HG03354 (cell line): ENCODE measurements around the gene TMEM154.
A peak's percentile ranks its signal among the peaks of the same experiment; 100 is the strongest.
"Not testable (repeated sequence)": the region's sequence is repeated elsewhere in the genome, so short reads cannot be mapped to it uniquely, and the experiment has no call there.

Experiments
- ATAC-seq: cut with Tn5 transposase; IDR thresholded peaks from one replicate; pipeline ENCODE4 v1.9.1; 2021; ENCODE audit warnings: mild to moderate bottlenecking; ENCODE audit not compliant: unreplicated experiment, poor library complexity, severe bottlenecking

TMEM154 gene

GRCh38 chr4:152672206-152673092, 7.3 kb downstream of the TMEM154 start:
- ATAC-seq: no peak

- ATAC-seq: no peak
Observed at GRCh38 chr4:152668338-152668964, 11.3 kb downstream of the TMEM154 start.

DNA sequence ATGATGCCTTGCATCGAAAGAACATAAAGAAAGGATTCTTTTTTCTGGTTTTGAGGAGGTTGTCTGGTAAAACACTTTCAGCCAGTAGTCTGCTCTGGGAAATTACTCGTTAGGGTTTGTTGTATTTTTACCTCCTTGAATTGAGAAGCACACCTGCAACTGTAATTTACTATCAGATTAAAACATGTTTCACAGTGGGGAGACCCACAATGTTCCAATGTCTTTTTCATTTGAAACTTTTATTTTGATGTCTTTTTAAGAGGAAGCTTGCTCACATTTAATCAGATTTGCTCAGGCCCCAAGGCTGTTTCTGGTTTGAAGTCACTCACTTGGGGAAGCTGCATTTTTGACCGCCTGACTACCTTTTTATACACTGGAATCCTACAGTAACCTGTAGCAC, 12.0 kb downstream of the TMEM154 start:
- no peak for ATAC-seq

GRCh38 chr4:152666946-152667345, 12.9 kb downstream of the TMEM154 start:
- no peak for ATAC-seq

DNA sequence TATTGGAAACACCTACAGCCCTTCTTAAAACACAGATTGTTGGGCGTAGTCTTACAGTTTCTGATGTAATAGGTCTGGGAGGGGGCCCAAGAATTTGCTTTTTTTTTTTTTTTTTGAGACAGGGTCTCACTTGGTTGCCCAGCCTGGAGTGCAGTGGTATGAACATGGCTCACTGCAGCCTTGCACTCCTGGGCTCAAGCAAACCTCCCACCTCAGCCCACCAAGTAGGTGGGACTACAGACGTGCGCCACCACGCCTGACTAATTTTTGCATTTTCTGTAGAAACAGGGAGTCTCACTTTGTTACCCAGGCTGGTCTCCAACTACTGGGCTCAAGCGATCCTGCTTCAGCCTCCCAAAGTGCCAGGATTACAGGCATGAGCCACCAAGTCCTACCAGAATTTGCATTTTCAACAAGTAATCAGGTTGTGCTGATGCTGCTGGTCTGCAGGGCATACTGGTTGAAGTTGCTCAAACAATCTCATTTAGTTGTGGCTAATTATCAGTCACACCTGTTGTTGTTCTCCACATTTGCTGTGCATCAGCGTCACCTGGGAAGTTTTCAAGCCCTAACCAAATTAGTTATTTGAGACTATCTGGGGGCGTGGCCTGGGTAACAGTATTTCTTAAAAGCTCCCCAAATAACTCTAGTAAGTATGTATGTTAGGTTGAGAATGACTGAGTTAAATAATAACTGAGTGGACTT, 14.0 kb downstream of the TMEM154 start:
- peak; percentile 51 for ATAC-seq

GRCh38 chr4:152664067-152664378, 15.8 kb downstream of the TMEM154 start:
- not testable (repeated sequence) for ATAC-seq

DNA sequence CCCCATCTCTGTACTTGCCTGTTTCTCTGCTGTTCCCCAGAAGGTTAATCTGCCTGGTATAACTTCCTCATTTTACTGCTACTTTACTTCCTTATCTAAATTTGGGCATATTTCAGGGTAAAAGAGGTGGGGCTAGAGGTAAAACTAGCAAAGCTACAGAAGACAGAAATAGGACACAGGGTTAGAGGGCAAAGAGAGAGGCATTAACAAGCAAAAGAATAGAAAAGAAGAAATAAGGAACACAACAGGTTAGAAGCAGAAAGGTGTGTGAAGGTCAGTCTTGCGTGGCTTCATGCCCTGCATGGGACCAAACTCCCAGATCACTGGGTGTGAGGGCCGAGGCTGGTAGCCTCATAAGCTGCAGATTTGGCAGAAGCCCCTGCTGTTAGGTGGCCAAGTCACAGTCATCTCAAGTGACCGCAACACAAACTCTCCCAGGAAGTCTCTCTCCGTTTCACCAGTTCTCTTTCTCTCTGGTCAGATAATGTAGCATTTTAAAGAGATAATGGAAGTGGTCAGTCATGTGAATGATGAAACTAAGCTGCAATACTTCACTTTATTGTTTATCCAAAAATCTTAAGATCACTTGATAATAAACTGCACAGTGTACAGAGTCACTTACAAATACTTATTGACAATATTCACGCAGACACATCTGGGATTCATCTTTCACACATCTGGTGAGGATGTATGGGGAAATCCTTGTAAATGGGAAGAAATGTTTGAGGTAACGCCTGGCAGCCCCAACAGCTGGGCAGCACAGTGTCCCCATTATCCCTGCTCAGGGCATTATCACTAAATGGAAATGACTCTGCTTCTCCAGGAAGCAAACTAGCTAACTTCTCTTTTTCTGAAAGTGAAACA, 16.4 kb downstream of the TMEM154 start:
- ATAC-seq: peak; percentile 52

DNA sequence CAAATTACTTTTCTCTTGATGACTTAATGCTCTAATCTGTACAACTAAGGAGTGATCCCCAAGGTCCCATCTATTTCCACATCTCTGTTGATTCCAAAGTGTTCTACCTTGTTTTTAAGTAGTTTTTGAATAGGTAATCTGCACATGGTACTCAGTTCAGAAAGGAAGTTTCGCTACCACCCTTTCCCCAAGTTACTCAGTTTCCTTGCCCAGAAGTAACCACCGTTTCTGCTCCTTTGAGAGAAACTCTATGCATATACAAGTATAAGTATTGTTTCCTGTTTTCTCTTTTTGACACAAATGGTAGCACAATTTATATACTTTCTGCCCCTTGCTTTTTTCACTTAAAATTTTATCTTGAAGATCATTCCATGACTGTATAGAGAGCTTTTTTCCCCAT, 18.1 kb downstream of the TMEM154 start:
- no peak for ATAC-seq

GRCh38 chr4:152660526-152660925, 19.3 kb downstream of the TMEM154 start:
- ATAC-seq: no peak

DNA sequence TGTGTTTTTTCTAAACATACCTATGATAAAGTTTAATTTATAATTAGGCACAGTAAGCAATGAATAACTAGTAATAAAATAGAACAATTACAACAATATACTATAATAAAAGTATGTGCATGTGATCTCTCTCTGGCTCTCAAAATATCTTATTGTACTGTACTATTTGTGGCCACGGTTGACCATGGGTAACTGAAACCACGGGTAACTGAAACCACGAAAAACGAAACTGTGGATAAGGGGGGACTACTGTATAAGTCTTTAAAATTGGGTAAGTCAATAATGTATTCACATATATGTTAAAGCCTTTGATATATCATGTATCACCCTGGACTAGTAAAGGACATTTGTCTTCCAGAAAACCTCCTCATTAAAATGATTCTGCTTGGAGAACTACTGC, 20.0 kb downstream of the TMEM154 start:
- ATAC-seq: no peak

DNA sequence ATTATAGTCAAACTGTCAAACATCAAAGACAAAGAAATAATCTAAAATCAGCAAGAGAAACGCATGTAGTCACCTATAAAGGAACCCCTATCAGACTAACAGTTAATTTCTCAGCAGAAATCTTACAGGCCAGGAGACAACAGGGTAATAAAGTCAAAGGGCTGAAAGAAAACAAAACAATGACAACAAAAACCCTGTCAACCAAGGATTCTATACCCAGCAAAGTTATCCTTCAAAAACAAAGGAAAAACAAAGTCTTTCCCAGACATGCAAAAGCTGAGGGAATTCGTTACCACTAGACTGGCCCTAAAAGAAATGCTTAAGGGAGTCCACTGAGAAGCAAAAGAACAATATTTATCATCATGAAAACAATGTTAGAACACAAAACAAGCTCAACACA, 22.1 kb downstream of the TMEM154 start:
- no peak for ATAC-seq

- no peak for ATAC-seq
Observed at GRCh38 chr4:152655272-152656129, 24.3 kb downstream of the TMEM154 start.

GRCh38 chr4:152652102-152652501, 27.7 kb downstream of the TMEM154 start:
- no peak for ATAC-seq

GRCh38 chr4:152651473-152652060, 28.2 kb downstream of the TMEM154 start:
- ATAC-seq: no peak

GRCh38 chr4:152646221-152646620, 33.6 kb downstream of the TMEM154 start:
- ATAC-seq: no peak

GRCh38 chr4:152644130-152644529, 35.7 kb downstream of the TMEM154 start:
- no peak for ATAC-seq

DNA sequence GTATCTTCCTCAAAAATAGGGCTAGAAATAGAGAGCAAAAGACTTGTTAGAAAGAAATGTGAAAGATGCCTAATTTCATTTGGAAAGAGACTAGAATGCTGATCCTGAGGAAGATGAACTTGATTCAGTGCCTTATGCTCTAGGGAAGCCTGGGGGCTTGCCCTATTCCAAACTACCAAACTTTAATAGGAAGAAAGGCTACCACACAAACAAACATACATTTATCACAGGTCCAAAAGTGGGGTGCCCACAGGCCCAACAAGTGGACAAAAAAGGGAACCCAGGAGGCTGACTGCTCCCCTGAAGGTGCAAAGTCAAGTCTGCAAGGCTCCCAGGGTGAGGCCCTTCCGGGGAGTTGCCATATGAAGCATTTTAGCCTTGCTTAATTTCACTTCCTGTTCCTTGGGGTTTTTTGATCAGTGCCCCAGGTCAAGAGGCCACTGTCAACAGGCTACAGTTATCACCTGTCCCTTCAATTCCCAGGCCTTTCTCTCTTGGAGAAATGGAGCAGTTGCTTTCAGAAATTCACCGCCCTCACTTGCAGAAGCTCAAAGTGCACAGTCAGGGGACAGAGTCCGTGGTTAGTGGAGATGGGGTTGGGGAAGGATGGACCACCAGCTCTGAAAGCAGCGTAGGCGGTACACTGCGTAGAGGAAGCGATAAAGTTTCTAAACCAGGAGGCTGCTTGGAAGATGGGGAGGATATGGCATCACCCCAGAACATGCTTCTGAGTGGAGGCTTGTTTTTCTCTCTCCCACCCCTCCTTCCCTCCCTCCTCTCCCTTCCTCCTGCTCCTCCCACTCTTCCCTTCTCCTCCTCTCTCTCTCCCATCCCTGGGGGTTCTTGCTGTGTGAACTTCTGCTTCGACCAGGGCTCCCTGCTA, 36.4 kb downstream of the TMEM154 start:
- peak; percentile 91 for ATAC-seq
